ENCODE measurements around the gene MAGI3.

MAGI3 gene

GRCh38 chr1:113684153-113684541, 293.8 kb downstream of the MAGI3 start:
- no peak overlapping the region for H3K4me3 ChIP-seq (ENCODE audit: low read length in 2 of 2)

GRCh38 chr1:113686891-113687618, 296.7 kb downstream of the MAGI3 start:
- H3K79me1 ChIP-seq (ENCODE audit: low read depth, low read length), result no peaks in the 10 kb centered on the region
- no peak overlapping the region for H2AFZ ChIP-seq (ENCODE audit: low read length)
- no peak overlapping the region for H3K9ac ChIP-seq (ENCODE audit: low read depth, low read length, poor library complexity)
- no CpG with 5 or more reads among the region's 3 CpGs for WGBS, 2 donors (ENCODE audit: extremely low coverage in 2 of 2, insufficient read length in 2 of 2, insufficient replicate concordance in 1 of 2)
- H3K27ac ChIP-seq (replicated peaks; ENCODE audit: low read length), result no peak overlapping the region
- H3K23ac ChIP-seq (ENCODE audit: low read depth, low read length, poor library complexity), result no peak overlapping the region
- H3K4me1 ChIP-seq (ENCODE audit: control insufficient read depth in 2 of 2, insufficient read depth in 1 of 2, low read depth in 1 of 2, low read length in 2 of 2), result no peaks in the 10 kb centered on the region
- no peak overlapping the region for H3K18ac ChIP-seq (ENCODE audit: low read length)
- H2BK120ac ChIP-seq (ENCODE audit: low read depth, low read length), result no peak overlapping the region
- H3K9me3 ChIP-seq (replicated peaks in 1 of 2; ENCODE audit: control insufficient read depth in 2 of 2, insufficient read depth in 1 of 2, low read depth in 1 of 2, low read length in 2 of 2), result peaks cover 5 to 7% of the 10 kb centered on the region in 2 donors
- no peak overlapping the region for H2BK15ac ChIP-seq (ENCODE audit: low read length)
- no peak overlapping the region for H4K91ac ChIP-seq (ENCODE audit: low read depth, low read length, poor library complexity)
- H3K36me3 ChIP-seq (replicated peaks in 1 of 2; ENCODE audit: control insufficient read depth in 2 of 2, insufficient read depth in 2 of 2, low read length in 2 of 2), result peaks cover 6 to 75% of the 10 kb centered on the region in 2 donors
- DNase-seq (ENCODE audit: low spot score), result no peak
- H3K27me3 ChIP-seq (ENCODE audit: control insufficient read depth in 3 of 3, insufficient read depth in 3 of 3, low read depth in 1 of 3, low read length in 3 of 3), result no peaks in the 10 kb centered on the region
- no peak overlapping the region for H2AK5ac ChIP-seq (ENCODE audit: low read depth, low read length)
- no peak overlapping the region for H3K14ac ChIP-seq (ENCODE audit: low read length)
- H2BK12ac ChIP-seq (ENCODE audit: low read length), result no peak overlapping the region
- H3K4me2 ChIP-seq (ENCODE audit: insufficient read depth, low read length, poor library complexity, severe bottlenecking), result no peak overlapping the region
- H3K4ac ChIP-seq (ENCODE audit: low read length), result no peak overlapping the region
- no peak overlapping the region for H3K4me3 ChIP-seq (ENCODE audit: low read length in 2 of 2)
- H2BK5ac ChIP-seq (ENCODE audit: low read length), result no peak overlapping the region
- no peak overlapping the region for H4K8ac ChIP-seq (ENCODE audit: low read depth, low read length)

More at GRCh38 chr1:113684153-113684541, 293.8 kb downstream of the MAGI3 start:
- H2AK5ac ChIP-seq (ENCODE audit: low read depth, low read length), result no peak overlapping the region
- H4K8ac ChIP-seq (ENCODE audit: low read depth, low read length), result no peak overlapping the region
- no peak overlapping the region for H3K23ac ChIP-seq (ENCODE audit: low read depth, low read length, poor library complexity)
- H3K4me1 ChIP-seq (ENCODE audit: control insufficient read depth in 2 of 2, insufficient read depth in 1 of 2, low read depth in 1 of 2, low read length in 2 of 2), result no peaks in the 10 kb centered on the region
- no peaks in the 10 kb centered on the region for H3K79me1 ChIP-seq (ENCODE audit: low read depth, low read length)
- H3K9ac ChIP-seq (ENCODE audit: low read depth, low read length, poor library complexity), result no peak overlapping the region
- H3K36me3 ChIP-seq (replicated peaks in 1 of 2; ENCODE audit: control insufficient read depth in 2 of 2, insufficient read depth in 2 of 2, low read length in 2 of 2), result peaks cover under 1 to 58% of the 10 kb centered on the region in 2 donors
- H3K4ac ChIP-seq (ENCODE audit: low read length), result no peak overlapping the region
- H3K9me3 ChIP-seq (replicated peaks in 1 of 2; ENCODE audit: control insufficient read depth in 2 of 2, insufficient read depth in 1 of 2, low read depth in 1 of 2, low read length in 2 of 2), result no peaks in the 10 kb centered on the region
- no peak overlapping the region for H2BK120ac ChIP-seq (ENCODE audit: low read depth, low read length)
- no peak for DNase-seq (ENCODE audit: low spot score)
- H3K18ac ChIP-seq (ENCODE audit: low read length), result no peak overlapping the region
- H2AFZ ChIP-seq (ENCODE audit: low read length), result no peak overlapping the region
- H2BK5ac ChIP-seq (ENCODE audit: low read length), result no peak overlapping the region
- no peak overlapping the region for H3K4me2 ChIP-seq (ENCODE audit: insufficient read depth, low read length, poor library complexity, severe bottlenecking)
- no peak overlapping the region for H4K91ac ChIP-seq (ENCODE audit: low read depth, low read length, poor library complexity)
- WGBS, 2 donors (ENCODE audit: extremely low coverage in 2 of 2, insufficient read length in 2 of 2, insufficient replicate concordance in 1 of 2), result no CpG with 5 or more reads among the region's 6 CpGs
- no peaks in the 10 kb centered on the region for H3K27me3 ChIP-seq (ENCODE audit: control insufficient read depth in 3 of 3, insufficient read depth in 3 of 3, low read depth in 1 of 3, low read length in 3 of 3)
- no peak overlapping the region for H2BK15ac ChIP-seq (ENCODE audit: low read length)
- no peak overlapping the region for H2BK12ac ChIP-seq (ENCODE audit: low read length)
- H3K14ac ChIP-seq (ENCODE audit: low read length), result no peak overlapping the region
- H3K27ac ChIP-seq (replicated peaks; ENCODE audit: low read length), result no peak overlapping the region

GRCh38 chr1:113691184-113691583, 300.9 kb downstream of the MAGI3 start:
- Histone ChIP-seq H2BK120ac (ENCODE audit: low read depth, low read length) (no peak overlapping the region), H3K4ac (ENCODE audit: low read length) (no peak overlapping the region), H3K27me3 (ENCODE audit: control insufficient read depth in 3 of 3, insufficient read depth in 3 of 3, low read depth in 1 of 3, low read length in 3 of 3) (no peaks in the 10 kb centered on the region), H2BK5ac (ENCODE audit: low read length) (no peak overlapping the region), H3K79me1 (ENCODE audit: low read depth, low read length) (no peaks in the 10 kb centered on the region), H3K9ac (ENCODE audit: low read depth, low read length, poor library complexity) (no peak overlapping the region), H4K8ac (ENCODE audit: low read depth, low read length) (no peak overlapping the region), H3K36me3 (replicated peaks in 1 of 2; ENCODE audit: control insufficient read depth in 2 of 2, insufficient read depth in 2 of 2, low read length in 2 of 2) (peaks cover 11 to 66% of the 10 kb centered on the region in 2 donors), H3K4me2 (ENCODE audit: insufficient read depth, low read length, poor library complexity, severe bottlenecking) (no peak overlapping the region), H3K4me3 (ENCODE audit: low read length in 2 of 2) (no peak overlapping the region), H3K4me1 (ENCODE audit: control insufficient read depth in 2 of 2, insufficient read depth in 1 of 2, low read depth in 1 of 2, low read length in 2 of 2) (no peaks in the 10 kb centered on the region), H3K18ac (ENCODE audit: low read length) (no peak overlapping the region), H3K27ac (replicated peaks; ENCODE audit: low read length) (no peak overlapping the region), H2AFZ (ENCODE audit: low read length) (no peak overlapping the region), H3K23ac (ENCODE audit: low read depth, low read length, poor library complexity) (no peak overlapping the region), H2BK12ac (ENCODE audit: low read length) (no peak overlapping the region), H3K14ac (ENCODE audit: low read length) (no peak overlapping the region), H2AK5ac (ENCODE audit: low read depth, low read length) (no peak overlapping the region), H2BK15ac (ENCODE audit: low read length) (no peak overlapping the region), H3K9me3 (replicated peaks in 1 of 2; ENCODE audit: control insufficient read depth in 2 of 2, insufficient read depth in 1 of 2, low read depth in 1 of 2, low read length in 2 of 2) (peaks cover 5 to 29% of the 10 kb centered on the region in 2 donors), H4K91ac (ENCODE audit: low read depth, low read length, poor library complexity) (no peak overlapping the region)
- WGBS, 2 donors (ENCODE audit: extremely low coverage in 2 of 2, insufficient read length in 2 of 2, insufficient replicate concordance in 1 of 2), result no CpG with 5 or more reads among the region's 2 CpGs
- DNase-seq (ENCODE audit: low spot score), result no peak

- no peak overlapping the region for H4K8ac ChIP-seq (ENCODE audit: low read depth, low read length)
- H3K18ac ChIP-seq (ENCODE audit: low read length), result no peak overlapping the region
- no peak overlapping the region for H3K27ac ChIP-seq (replicated peaks; ENCODE audit: low read length)
- H3K23ac ChIP-seq (ENCODE audit: low read depth, low read length, poor library complexity), result no peak overlapping the region
- no peak overlapping the region for H3K14ac ChIP-seq (ENCODE audit: low read length)
- no peak overlapping the region for H3K9ac ChIP-seq (ENCODE audit: low read depth, low read length, poor library complexity)
- H3K4ac ChIP-seq (ENCODE audit: low read length), result no peak overlapping the region
- H4K91ac ChIP-seq (ENCODE audit: low read depth, low read length, poor library complexity), result no peak overlapping the region
- no peak overlapping the region for H2AFZ ChIP-seq (ENCODE audit: low read length)
- no peaks in the 10 kb centered on the region for H3K27me3 ChIP-seq (ENCODE audit: control insufficient read depth in 3 of 3, insufficient read depth in 3 of 3, low read depth in 1 of 3, low read length in 3 of 3)
- DNase-seq (ENCODE audit: low spot score), result no peak
- H3K36me3 ChIP-seq (replicated peaks in 1 of 2; ENCODE audit: control insufficient read depth in 2 of 2, insufficient read depth in 2 of 2, low read length in 2 of 2), result peaks cover 12 to 66% of the 10 kb centered on the region in 2 donors
- no peak overlapping the region for H3K4me2 ChIP-seq (ENCODE audit: insufficient read depth, low read length, poor library complexity, severe bottlenecking)
- no peaks in the 10 kb centered on the region for H3K79me1 ChIP-seq (ENCODE audit: low read depth, low read length)
- H2BK15ac ChIP-seq (ENCODE audit: low read length), result no peak overlapping the region
- H2AK5ac ChIP-seq (ENCODE audit: low read depth, low read length), result no peak overlapping the region
- H3K4me1 ChIP-seq (ENCODE audit: control insufficient read depth in 2 of 2, insufficient read depth in 1 of 2, low read depth in 1 of 2, low read length in 2 of 2), result no peaks in the 10 kb centered on the region
- no peak overlapping the region for H3K4me3 ChIP-seq (ENCODE audit: low read length in 2 of 2)
- no peak overlapping the region for H2BK5ac ChIP-seq (ENCODE audit: low read length)
- no CpG with 5 or more reads among the region's 2 CpGs for WGBS, 2 donors (ENCODE audit: extremely low coverage in 2 of 2, insufficient read length in 2 of 2, insufficient replicate concordance in 1 of 2)
- no peak overlapping the region for H2BK120ac ChIP-seq (ENCODE audit: low read depth, low read length)
- H2BK12ac ChIP-seq (ENCODE audit: low read length), result no peak overlapping the region
- peaks cover 5 to 29% of the 10 kb centered on the region in 2 donors for H3K9me3 ChIP-seq (replicated peaks in 1 of 2; ENCODE audit: control insufficient read depth in 2 of 2, insufficient read depth in 1 of 2, low read depth in 1 of 2, low read length in 2 of 2)
Measured at GRCh38 chr1:113692342-113692741, 302.0 kb downstream of the MAGI3 start.
